Right lobe of liver (tissue), 4 donors: ENCODE results near the gene ERBIN.
"Not testable (repeated sequence)": the region's sequence is repeated elsewhere in the genome, so short reads cannot be mapped to it uniquely, and the experiment has no call there.

Source experiments
- POLR2A ChIP-seq: fragments of 450-650 bp; IDR thresholded peaks from one replicate; pipeline ENCODE4 v1.6.1; 2017; ENCODE audit warnings: antibody characterized with exemption, mild to moderate bottlenecking
- TF ChIP-seq, protein P1 (sequence below), 4 donors: fragments of 200-600 bp in 3 of 4; fragments of 450-650 bp in 1 of 4; IDR thresholded peaks; one replicate each; pipeline versions ENCODE4 v1.5.1 to v1.8.0; 2016 to 2022; ENCODE audit warnings: antibody characterized with exemption in 4 of 4, mild to moderate bottlenecking in 2 of 4
- donor health status: DM: no; HTN: no; CAD: no.
- donor health status: DM: no; HTN: no; CAD: no.
- donor health status: DM: no; HTN: yes; CAD: no.

DNA sequence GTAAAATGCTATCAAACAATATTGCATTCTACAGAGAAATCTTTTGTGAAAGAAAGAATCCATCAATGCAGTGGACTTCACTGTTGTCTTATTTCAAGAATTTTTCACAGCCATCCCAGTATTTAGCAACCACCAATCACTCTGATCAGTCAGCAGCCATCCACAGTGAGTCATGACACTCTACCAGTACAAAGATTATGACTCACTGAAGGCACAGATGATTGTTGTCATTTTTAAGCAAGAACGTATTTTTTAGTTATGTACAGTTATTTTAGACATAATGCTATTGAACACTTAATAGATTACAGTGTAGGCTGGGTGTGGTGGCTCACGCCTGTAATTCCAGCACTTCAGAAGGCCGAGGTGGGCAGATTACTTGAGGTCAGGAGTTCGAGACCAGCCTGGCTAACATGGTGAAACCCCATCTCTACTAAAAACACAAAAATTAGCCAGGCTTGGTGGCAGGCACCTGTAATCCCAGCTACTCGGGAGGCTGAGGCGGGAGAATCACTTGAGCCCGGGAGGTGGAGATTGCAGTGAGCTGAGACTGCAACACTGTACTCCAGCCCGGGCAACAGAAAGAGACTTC is 46.6 kb upstream of the ERBIN start:
- TF ChIP-seq, protein P1, sequence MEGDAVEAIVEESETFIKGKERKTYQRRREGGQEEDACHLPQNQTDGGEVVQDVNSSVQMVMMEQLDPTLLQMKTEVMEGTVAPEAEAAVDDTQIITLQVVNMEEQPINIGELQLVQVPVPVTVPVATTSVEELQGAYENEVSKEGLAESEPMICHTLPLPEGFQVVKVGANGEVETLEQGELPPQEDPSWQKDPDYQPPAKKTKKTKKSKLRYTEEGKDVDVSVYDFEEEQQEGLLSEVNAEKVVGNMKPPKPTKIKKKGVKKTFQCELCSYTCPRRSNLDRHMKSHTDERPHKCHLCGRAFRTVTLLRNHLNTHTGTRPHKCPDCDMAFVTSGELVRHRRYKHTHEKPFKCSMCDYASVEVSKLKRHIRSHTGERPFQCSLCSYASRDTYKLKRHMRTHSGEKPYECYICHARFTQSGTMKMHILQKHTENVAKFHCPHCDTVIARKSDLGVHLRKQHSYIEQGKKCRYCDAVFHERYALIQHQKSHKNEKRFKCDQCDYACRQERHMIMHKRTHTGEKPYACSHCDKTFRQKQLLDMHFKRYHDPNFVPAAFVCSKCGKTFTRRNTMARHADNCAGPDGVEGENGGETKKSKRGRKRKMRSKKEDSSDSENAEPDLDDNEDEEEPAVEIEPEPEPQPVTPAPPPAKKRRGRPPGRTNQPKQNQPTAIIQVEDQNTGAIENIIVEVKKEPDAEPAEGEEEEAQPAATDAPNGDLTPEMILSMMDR (IDR thresholded peaks at IDR 0.05) = not testable (repeated sequence)
- TF ChIP-seq POLR2A = not testable (repeated sequence)
